Occipital lobe (tissue), 2 donors: ENCODE results near the gene UBE2B. TPM values are rescaled to one million over a fixed set of nuclear protein-coding genes. Genes with fewer than 3 reads are reported as not detected.

Experiments used
- DNase-seq: peaks from one replicate; lab custom pipeline; 2025; lab: John Stamatoyannopoulos, UW
- total RNA-seq: library from RNA; depleted of rRNA; stranded (reverse); fragments of >200 nt; gene quantifications from one replicate; pipeline ENCODE4 v1.2.3, GENCODE V29; 2014

The UBE2B gene
- total RNA-seq, 1 donor from 2014 or later, result 83.4 TPM

DNA sequence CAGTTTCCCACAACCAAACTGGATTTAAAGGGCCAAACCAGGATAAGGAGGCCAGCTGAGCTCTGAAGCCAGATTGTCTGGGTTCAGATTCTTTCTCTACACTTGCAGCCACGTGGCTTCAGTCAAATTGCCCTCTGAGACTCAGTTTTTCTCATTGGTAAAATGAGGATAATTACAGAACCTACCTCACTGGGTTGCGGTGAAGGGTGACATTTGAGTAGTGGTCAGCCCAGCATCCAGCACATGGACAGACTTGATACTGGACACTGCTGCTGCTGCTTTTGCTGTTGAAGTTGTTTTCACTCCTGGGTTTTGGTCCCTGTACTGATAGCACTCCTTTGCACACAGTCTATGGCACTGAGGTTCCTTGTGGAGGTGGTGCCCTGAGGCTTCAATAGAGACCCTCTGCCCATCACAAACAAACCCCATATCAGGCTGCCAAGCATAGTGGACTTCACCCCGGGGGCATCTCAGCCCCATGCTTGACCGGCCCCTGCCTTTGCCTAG lies 66.0 kb downstream of the UBE2B start:
- no peak for DNase-seq

DNA sequence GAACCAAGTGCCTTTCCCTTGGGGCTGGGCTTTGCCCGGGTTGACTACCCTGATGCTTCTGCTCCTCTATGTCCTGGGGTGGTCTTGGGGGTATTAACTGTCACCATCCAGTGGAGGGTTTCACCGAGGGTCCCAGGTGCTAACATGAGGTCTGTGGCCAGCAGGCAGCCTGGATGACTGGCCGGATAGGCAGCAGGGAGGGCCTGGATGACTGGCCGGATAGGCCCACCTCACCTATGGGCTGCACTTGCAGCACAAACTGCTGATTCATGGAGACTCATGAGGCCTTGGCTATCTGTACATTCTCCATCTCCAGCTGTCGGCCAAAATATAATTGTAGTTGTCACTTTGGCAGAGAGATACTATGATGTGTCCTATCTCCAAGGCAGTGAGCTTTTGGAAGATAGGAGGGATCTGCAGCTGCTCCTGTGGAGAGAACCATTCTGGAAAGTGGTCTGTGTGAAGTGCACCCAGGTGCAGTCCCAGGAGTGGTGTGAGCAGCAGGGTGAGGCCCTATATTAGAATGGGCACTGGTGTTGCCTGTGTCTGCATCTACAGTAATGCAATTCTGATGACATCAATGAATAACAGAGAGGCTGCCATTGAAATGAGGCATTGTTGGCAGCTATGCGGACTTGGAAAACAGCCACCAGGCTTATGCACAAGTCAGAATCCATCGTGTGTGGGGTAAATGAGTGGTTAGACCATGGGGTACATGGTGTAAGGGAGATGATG lies 66.6 kb downstream of the UBE2B start:
- no peak for DNase-seq

DNA sequence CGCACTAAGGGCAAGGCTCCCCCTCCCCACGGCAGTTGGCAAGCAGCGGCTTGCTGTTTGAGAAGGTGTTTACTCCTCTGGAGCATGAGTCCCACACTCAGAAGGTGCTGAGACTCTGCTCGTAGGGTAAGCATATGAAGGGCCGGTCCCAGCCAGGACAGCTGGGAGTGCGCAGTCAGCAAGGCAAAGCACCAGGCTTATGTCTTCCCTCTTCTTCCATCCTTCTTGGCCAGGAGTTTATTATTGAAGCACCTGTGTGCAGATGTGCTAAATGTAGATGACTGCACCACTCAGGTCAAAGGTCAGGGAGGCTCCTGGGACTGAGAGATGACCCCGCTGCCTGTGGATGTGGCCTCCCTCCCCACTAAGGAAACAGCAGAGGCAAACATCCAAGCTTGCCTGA lies 67.4 kb downstream of the UBE2B start:
- no peak for DNase-seq

DNA sequence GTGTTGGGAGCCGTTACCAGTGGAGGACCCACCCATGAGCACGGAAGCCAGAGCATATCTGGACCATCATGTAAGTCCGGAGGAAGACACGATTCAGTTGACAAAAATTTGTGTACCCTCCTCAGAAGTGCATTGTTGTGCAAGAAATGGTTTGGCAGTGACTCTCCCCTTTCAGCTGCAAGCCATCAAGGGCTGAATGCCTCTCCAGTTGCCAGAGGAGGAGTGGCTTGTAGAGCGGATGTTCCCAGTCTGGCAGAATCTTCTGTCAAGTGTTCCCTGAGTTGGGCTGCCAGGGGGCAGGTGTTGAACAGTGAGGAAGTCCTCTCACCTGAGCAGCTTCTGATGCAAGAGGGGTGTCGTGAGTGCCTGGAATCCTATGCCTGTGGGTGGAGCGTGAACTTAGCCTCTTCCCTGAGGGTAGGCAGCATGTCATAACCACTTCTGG lies 67.9 kb downstream of the UBE2B start:
- DNase-seq, result peak; percentile 28

DNA sequence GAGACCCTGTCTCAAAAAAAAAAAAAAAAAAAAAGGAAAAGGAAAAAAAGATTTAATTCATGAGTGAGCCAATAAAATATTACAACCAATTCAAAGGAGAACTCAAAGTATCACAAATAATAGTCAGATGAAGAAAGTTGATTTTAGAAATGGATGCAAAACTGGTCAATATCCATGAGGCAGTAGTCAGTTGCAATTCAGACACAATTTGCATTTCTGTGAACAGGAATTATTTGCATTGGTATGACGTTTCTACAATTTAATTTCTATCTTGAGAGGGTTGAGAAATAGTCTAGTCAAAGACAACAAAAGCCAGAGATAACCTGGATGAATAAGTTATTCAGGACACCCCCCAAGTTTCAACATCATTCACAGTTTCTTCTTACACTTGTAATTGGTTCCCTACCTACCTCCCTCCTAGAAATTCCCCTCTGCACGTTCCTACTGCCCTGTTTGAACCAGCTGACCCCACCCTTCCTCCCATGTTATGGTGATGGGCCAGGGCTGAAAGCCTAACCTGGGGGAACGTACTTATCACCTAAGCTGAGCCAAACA lies 68.9 kb downstream of the UBE2B start:
- no peak for DNase-seq

Other genes starting within 250 kb of the UBE2B start
- gene SKP1, start 194.6 kb upstream of the UBE2B start, total RNA-seq, result 178 TPM
- 128 TPM for gene PPP2CA, start 145.5 kb upstream of the UBE2B start, total RNA-seq
- 15.0 TPM for gene CDKL3, start 4.4 kb upstream of the UBE2B start, total RNA-seq
- gene CDKN2AIPNL, start 40.3 kb downstream of the UBE2B start, total RNA-seq, result 52.9 TPM
- gene JADE2, start 154.1 kb downstream of the UBE2B start, total RNA-seq, result 3.7 TPM